Testis (tissue), 3 donors: ENCODE results near the gene TAC1. TPM values are rescaled to one million over a fixed set of nuclear protein-coding genes. Genes with fewer than 3 reads are reported as not detected.

Source experiments
- DNase-seq: peaks from one replicate; pipeline ENCODE4 v3.0.0-alpha.2; 2019
- H3K27ac ChIP-seq, 2 donors: fragments of 200-600 bp; sonication (generic); one replicate each; pipeline ENCODE4 v1.5.1; 2019
- H3K27me3 ChIP-seq: fragments of 200-600 bp; sonication (generic); one replicate; pipeline ENCODE4 v1.5.1; 2019
- H3K36me3 ChIP-seq: fragments of 200-600 bp; sonication (generic); one replicate; pipeline ENCODE4 v1.5.1; 2017; ENCODE audit warnings: low read depth; ENCODE audit errors: missing control alignments
- H3K4me1 ChIP-seq: fragments of 200-600 bp; sonication (generic); one replicate; pipeline ENCODE4 v1.5.1; 2019
- H3K4me3 ChIP-seq, 2 donors: fragments of 200-600 bp; sonication (generic); one replicate each; pipeline ENCODE4 v1.5.1; 2017 to 2019
- H3K9me3 ChIP-seq: fragments of 200-600 bp; sonication (generic); one replicate; pipeline ENCODE4 v1.5.1; 2017
- CTCF ChIP-seq, 3 experiments: fragments of 450-650 bp in 2 of 3; fragments of 200-600 bp in 1 of 3; sonication (generic) in 1 of 3; IDR thresholded peaks; one replicate each; pipeline ENCODE4 v1.5.1; 2016 to 2019; ENCODE audit warnings: antibody characterized with exemption in 3 of 3, mild to moderate bottlenecking in 2 of 3, moderate library complexity in 1 of 3
- POLR2A ChIP-seq: fragments of 450-650 bp; IDR thresholded peaks from one replicate; pipeline ENCODE4 v1.6.1; 2017; ENCODE audit warnings: antibody characterized with exemption, mild to moderate bottlenecking, moderate library complexity
- WGBS, 2 donors: methylation state at CpG; one replicate each; pipeline ENCODE4 v1.1.5; 2018; 5-methylcytosine and 5-hydroxymethylcytosine counted together
- intact Hi-C: fragments of 100-400 bp; cut with DNase I; formaldehyde crosslinking; loops from one replicate; pipeline ENCODE4 v1.15.1; 2023; ENCODE audit warnings: low total_unique reads
- polyA plus RNA-seq: library from polyadenylated mRNA; stranded (reverse); fragments of 350-450 nt; fragmentation: Illumina TruSeq; extraction: RNeasy Lipid Tissue Mini Kit (QIAGEN cat#74804); gene quantifications from one replicate; pipeline ENCODE4 v1.2.3, GENCODE V29; 2014; ENCODE audit warnings: low read depth, low replicate concordance; ENCODE audit not compliant: insufficient read depth
- total RNA-seq, 2 donors: library from RNA; depleted of rRNA; stranded (reverse); fragments of >200 nt; gene quantifications; one replicate each; pipeline ENCODE4 v1.2.3, GENCODE V29; 2016

The TAC1 gene
- total and polyA plus RNA-seq, 3 donors from 2014 or later: 0.59 to 1.2 TPM; not detected in 1

- Histone ChIP-seq H3K27ac (no peak overlapping the region), H3K27me3 (no peaks in the 10 kb centered on the region), H3K36me3 (no peaks in the 10 kb centered on the region), H3K4me1 (no peaks in the 10 kb centered on the region), H3K4me3 (no peak overlapping the region), H3K9me3 (no peaks in the 10 kb centered on the region)
- DNase-seq: no peak
- intact Hi-C loops: no loop called here
- TF ChIP-seq POLR2A: no peak
- no peak for TF ChIP-seq CTCF (IDR thresholded peaks at IDR 0.05)
These were observed 16.6 kb downstream of the TAC1 start for GRCh38 chr7:97748482-97748881.

GRCh38 chr7:97751566-97751965, 19.7 kb downstream of the TAC1 start:
- TF ChIP-seq POLR2A (no peak), CTCF (IDR thresholded peaks at IDR 0.05) (no peak)
- H3K4me1 ChIP-seq: no peaks in the 10 kb centered on the region
- WGBS, 2 donors: 78 to 87% methylated on average over 2 of the region's 2 CpGs

GRCh38 chr7:97752215-97752614, 20.3 kb downstream of the TAC1 start:
- no peak overlapping the region for H3K27ac ChIP-seq
- TF ChIP-seq CTCF (IDR thresholded peaks at IDR 0.05) (no peak), POLR2A (no peak)
- H3K4me3 ChIP-seq: no peak overlapping the region
- WGBS, 2 donors: 36 to 65% methylated on average over 1 of the region's 1 CpG
- no peak for DNase-seq
- no peaks in the 10 kb centered on the region for H3K4me1 ChIP-seq
- H3K27me3 ChIP-seq: no peaks in the 10 kb centered on the region
- intact Hi-C loops: no loop called here
- no peaks in the 10 kb centered on the region for H3K9me3 ChIP-seq
- H3K36me3 ChIP-seq: no peaks in the 10 kb centered on the region

More at GRCh38 chr7:97751566-97751965, 19.7 kb downstream of the TAC1 start:
- Histone ChIP-seq H3K4me3 (no peak overlapping the region), H3K27ac (no peak overlapping the region), H3K36me3 (no peaks in the 10 kb centered on the region), H3K9me3 (no peaks in the 10 kb centered on the region), H3K27me3 (no peaks in the 10 kb centered on the region)
- intact Hi-C loops: no loop called here
- no peak for DNase-seq

DNA sequence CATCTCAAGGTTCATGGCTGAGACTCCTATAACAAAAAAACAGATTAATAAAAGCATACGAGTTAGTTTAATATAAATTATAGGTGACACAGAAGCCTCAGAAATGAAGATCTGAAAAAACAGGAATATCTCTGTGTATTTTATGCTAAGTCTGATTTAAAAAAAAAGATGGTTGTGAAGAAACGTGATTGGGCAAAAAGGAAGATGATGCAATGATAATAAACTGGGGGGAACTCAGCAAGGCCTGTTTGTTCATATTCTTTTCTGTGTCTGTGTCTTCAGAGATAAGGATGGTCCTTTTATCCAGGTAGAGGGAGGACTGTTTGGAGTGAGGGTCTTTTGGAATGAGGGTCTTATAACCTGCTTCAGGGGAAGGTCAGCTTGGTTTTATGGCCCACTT, 25.9 kb downstream of the TAC1 start:
- Histone ChIP-seq H3K36me3 (no peaks in the 10 kb centered on the region), H3K27ac (no peak overlapping the region), H3K4me1 (no peaks in the 10 kb centered on the region), H3K9me3 (no peaks in the 10 kb centered on the region), H3K4me3 (no peak overlapping the region), H3K27me3 (no peaks in the 10 kb centered on the region)
- WGBS, 2 donors: 75 to 88% methylated on average over 2 of the region's 2 CpGs
- intact Hi-C loops: no loop called here
- no peak for TF ChIP-seq CTCF (IDR thresholded peaks at IDR 0.05)
- no peak for DNase-seq

- DNase-seq: no peak
- Histone ChIP-seq H3K4me1 (no peaks in the 10 kb centered on the region), H3K9me3 (no peaks in the 10 kb centered on the region), H3K4me3 (no peak overlapping the region), H3K36me3 (no peaks in the 10 kb centered on the region), H3K27ac (no peak overlapping the region), H3K27me3 (no peaks in the 10 kb centered on the region)
- WGBS, 2 donors: 76 to 78% methylated on average over 4 of the region's 5 CpGs
- intact Hi-C loops: no loop called here
- no peak for TF ChIP-seq POLR2A
- no peak for TF ChIP-seq CTCF (IDR thresholded peaks at IDR 0.05)
These were observed 39.0 kb downstream of the TAC1 start for GRCh38 chr7:97770850-97771249.
